Breast epithelium (tissue), 4 donors: ENCODE results near the gene DDHD1. TPM values are rescaled to one million over a fixed set of nuclear protein-coding genes. Genes with fewer than 3 reads are reported as not detected.

ENCODE experiments used
- DNase-seq, 2 donors: peaks; one replicate each; pipeline ENCODE4 v3.0.0-alpha.2; 2019; ENCODE audit warnings: low spot score in 2 of 2
- H3K27ac ChIP-seq, 2 donors: fragments of 200-600 bp; sonication (generic) in 1 of 2; one replicate each; pipeline ENCODE4 v1.5.1; 2016 to 2019; ENCODE audit warnings: mild to moderate bottlenecking in 1 of 2
- H3K27me3 ChIP-seq, 2 donors: fragments of 200-600 bp; sonication (generic) in 1 of 2; one replicate each; pipeline versions ENCODE4 v1.5.1 to v1.6.0; 2017 to 2019; ENCODE audit warnings: control low read depth in 1 of 2, mild to moderate bottlenecking in 1 of 2
- H3K36me3 ChIP-seq: fragments of 200-600 bp; one replicate; pipeline ENCODE4 v1.5.1; 2019
- H3K4me1 ChIP-seq, 2 donors: fragments of 200-600 bp; sonication (generic); one replicate each; pipeline ENCODE4 v1.5.1; 2016 to 2019; ENCODE audit warnings: control low read depth in 1 of 2
- H3K4me3 ChIP-seq, 3 donors: fragments of 200-600 bp; sonication (generic); 1 replicate in 2 of 3; 2 replicates in 1 of 3; pipeline ENCODE4 v1.5.1; 2016 to 2019; ENCODE audit warnings: mild to moderate bottlenecking in 3 of 3, moderate library complexity in 2 of 3
- H3K9me3 ChIP-seq, 2 donors: fragments of 200-600 bp; sonication (generic) in 1 of 2; one replicate each; pipeline ENCODE4 v1.5.1; 2016 to 2019; ENCODE audit warnings: control low read depth in 1 of 2
- POLR2A ChIP-seq: fragments of 450-650 bp; IDR thresholded peaks from one replicate; pipeline ENCODE4 v1.6.1; 2016; ENCODE audit warnings: antibody characterized with exemption, mild to moderate bottlenecking, moderate library complexity
- POLR2AphosphoS5 ChIP-seq, 3 donors: sonication (generic); formaldehyde crosslinking; IDR thresholded peaks; one replicate each; pipeline ENCODE4 v1.6.1; 2017; ENCODE audit warnings: antibody characterized with exemption in 3 of 3
- intact Hi-C: fragments of 100-400 bp; cut with DNase I; formaldehyde crosslinking; loops from one replicate; pipeline ENCODE4 v1.15.1; 2023; ENCODE audit warnings: low total_unique reads
- total RNA-seq, 3 donors: library from RNA; depleted of rRNA; stranded (reverse); fragments of >200 nt; gene quantifications; one replicate each; pipeline ENCODE4 v1.1.0, GENCODE V29; 2016
- TF ChIP-seq, protein P1 (sequence below), 3 donors: fragments of 450-650 bp; IDR thresholded peaks; one replicate each; pipeline ENCODE4 v1.5.1; 2016 to 2017; ENCODE audit warnings: antibody characterized with exemption in 3 of 3, mild to moderate bottlenecking in 3 of 3, moderate library complexity in 3 of 3

Gene DDHD1
- total RNA-seq, 3 donors from 2014 or later = 25.2 to 32.9 (median 26.7) TPM

DNA sequence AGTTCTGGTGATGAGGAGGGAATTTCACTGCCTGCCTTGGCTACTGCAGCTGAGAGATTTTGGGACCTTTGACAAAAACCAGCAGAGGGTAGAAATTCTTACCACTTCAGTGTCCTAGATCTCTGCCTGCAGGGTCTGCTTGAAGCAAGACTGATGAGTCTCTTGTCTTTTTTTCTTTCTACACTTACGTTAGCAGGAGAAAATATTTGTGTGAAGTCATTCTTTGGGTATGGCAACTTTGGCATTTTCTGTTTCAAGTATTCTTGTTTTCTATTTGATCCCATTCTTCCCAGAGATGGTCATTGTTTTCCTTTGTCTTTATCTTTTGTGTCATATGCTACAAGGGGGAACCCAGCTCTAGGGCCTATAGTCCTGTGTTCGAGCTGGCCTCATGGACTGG is 136.6 kb downstream of the DDHD1 start:
- Histone ChIP-seq H3K4me3 (no peak overlapping the region), H3K27ac (no peak overlapping the region), H3K4me1 (no peaks in the 10 kb centered on the region), H3K9me3 (no peaks in the 10 kb centered on the region), H3K36me3 (no peaks in the 10 kb centered on the region), H3K27me3 (no peaks in the 10 kb centered on the region)
- intact Hi-C loops = no loop called here
- TF ChIP-seq POLR2A (no peak), POLR2AphosphoS5 (IDR thresholded peaks at IDR 0.05) (no peak)
- TF ChIP-seq, protein P1, sequence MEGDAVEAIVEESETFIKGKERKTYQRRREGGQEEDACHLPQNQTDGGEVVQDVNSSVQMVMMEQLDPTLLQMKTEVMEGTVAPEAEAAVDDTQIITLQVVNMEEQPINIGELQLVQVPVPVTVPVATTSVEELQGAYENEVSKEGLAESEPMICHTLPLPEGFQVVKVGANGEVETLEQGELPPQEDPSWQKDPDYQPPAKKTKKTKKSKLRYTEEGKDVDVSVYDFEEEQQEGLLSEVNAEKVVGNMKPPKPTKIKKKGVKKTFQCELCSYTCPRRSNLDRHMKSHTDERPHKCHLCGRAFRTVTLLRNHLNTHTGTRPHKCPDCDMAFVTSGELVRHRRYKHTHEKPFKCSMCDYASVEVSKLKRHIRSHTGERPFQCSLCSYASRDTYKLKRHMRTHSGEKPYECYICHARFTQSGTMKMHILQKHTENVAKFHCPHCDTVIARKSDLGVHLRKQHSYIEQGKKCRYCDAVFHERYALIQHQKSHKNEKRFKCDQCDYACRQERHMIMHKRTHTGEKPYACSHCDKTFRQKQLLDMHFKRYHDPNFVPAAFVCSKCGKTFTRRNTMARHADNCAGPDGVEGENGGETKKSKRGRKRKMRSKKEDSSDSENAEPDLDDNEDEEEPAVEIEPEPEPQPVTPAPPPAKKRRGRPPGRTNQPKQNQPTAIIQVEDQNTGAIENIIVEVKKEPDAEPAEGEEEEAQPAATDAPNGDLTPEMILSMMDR (IDR thresholded peaks at IDR 0.05) = no peak
- no peak for DNase-seq

DNA sequence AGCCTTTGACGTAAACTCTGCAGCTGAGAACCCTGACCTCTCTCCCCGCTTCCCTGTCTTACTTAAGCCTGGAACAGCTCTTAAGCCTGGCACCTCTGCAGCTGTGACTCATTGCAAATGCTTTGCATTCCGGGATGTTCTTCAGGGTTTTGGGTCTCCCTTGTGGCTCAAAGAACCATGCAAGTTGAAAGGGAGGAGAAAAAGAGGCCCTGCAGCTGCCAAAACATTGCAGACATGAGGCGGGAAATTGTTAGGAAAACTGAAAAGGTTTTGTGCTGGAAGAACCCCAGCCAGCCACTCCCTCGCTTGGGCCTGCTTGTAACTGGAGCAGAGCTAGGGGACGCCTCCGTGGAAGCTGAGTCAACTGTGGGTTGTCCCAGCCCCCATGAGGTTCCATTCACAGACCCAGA is 142.1 kb downstream of the DDHD1 start:
- intact Hi-C loops = no loop called here
- H3K9me3 ChIP-seq = no peaks in the 10 kb centered on the region
- H3K4me1 ChIP-seq = no peaks in the 10 kb centered on the region
- no peaks in the 10 kb centered on the region for H3K36me3 ChIP-seq
- TF ChIP-seq, protein P1 (IDR thresholded peaks at IDR 0.05) = no peak
- peak in 2 of 3 donors; percentile 51 to 91 for TF ChIP-seq POLR2AphosphoS5 (IDR thresholded peaks at IDR 0.05)
- H3K27ac ChIP-seq = peak overlapping the region; percentile 26 to 74
- H3K4me3 ChIP-seq = no peak overlapping the region
- DNase-seq = peak in 1 of 2 donors; percentile 48
- no peaks in the 10 kb centered on the region for H3K27me3 ChIP-seq

DNA sequence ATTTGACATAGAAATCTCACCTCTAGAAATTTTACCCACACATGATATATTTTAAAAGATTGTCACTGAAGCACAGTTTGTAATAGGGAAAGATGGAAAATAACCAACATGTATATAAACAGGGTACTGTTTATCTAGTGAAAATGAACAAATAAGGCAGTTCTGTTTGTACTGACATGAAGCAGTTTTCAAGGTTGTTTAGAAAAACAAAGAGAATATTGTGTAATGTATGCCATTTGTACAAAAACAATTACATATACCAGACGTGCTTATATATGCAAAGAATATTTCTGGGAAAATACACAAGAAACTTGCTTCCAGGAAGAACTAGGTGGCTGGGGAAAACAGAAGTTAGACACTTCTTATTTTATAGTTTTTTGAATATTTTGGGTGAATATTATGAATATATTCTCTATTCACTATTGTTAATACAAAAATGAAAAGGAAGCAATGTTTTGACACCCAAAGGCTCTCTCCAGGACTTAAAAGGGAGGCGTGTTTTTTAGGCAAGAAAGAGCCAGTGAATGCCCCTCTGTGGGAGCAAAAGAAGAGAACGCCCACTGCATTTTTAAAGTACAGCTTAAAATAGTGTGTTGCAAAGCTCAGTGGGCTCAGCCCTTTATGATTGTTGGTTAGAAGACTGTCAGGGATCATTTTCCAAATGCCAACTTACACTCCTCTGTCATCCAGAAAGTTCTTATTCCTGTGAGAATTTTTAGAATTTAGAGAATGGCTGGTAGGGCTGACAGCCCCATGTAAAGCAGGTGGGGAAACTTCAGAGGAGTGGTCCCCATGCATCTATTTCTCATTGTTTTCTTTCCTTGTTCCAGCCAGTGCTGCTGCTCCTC is 142.7 kb downstream of the DDHD1 start:
- Histone ChIP-seq H3K27me3 (no peaks in the 10 kb centered on the region), H3K4me3 (no peak overlapping the region), H3K27ac (peak overlapping the region in 1 of 2 donors; percentile 66), H3K36me3 (no peaks in the 10 kb centered on the region), H3K9me3 (no peaks in the 10 kb centered on the region), H3K4me1 (no peaks in the 10 kb centered on the region)
- intact Hi-C loops = no loop called here
- DNase-seq = no peak
- no peak for TF ChIP-seq POLR2AphosphoS5 (IDR thresholded peaks at IDR 0.05)
- TF ChIP-seq, protein P1 (IDR thresholded peaks at IDR 0.05) = no peak
- no peak for TF ChIP-seq POLR2A

DNA sequence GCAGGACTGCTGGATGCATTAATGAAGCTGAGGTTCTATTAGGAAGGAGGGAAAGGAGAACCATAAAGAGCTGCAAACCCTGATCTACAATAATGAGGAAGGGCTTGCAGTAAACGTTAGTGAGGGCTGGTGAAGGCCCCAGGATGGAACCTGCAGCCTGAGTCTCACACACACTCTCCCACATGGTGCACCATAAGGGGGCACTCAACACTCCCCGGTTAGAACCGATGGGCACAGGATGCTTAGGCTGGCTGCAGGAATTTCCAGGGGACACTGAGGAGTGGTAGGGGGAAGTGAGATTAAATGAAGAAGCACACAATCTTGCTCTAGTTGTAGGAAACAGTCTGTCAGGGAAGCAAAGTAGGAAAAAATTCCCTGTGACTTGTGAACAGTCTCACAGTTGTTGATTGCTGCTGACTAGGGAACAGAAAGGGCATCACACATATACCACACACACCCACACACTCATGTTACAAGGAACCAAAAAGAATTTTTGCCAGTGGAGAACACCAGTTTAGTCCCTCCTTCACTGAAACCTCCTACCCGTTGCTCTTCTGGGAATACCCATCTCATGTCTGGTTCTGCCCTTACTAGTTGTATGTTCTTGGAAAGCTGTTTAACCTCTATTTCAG is 146.1 kb downstream of the DDHD1 start:
- no peak overlapping the region for H3K27ac ChIP-seq
- no peaks in the 10 kb centered on the region for H3K27me3 ChIP-seq
- no peak overlapping the region for H3K4me3 ChIP-seq
- H3K9me3 ChIP-seq = no peaks in the 10 kb centered on the region
- no peaks in the 10 kb centered on the region for H3K4me1 ChIP-seq
- no peak for DNase-seq
- TF ChIP-seq POLR2A (no peak), POLR2AphosphoS5 (IDR thresholded peaks at IDR 0.05) (no peak)
- TF ChIP-seq, protein P1 (IDR thresholded peaks at IDR 0.05) = no peak
- intact Hi-C loops = no loop called here
- H3K36me3 ChIP-seq = no peaks in the 10 kb centered on the region

DNA sequence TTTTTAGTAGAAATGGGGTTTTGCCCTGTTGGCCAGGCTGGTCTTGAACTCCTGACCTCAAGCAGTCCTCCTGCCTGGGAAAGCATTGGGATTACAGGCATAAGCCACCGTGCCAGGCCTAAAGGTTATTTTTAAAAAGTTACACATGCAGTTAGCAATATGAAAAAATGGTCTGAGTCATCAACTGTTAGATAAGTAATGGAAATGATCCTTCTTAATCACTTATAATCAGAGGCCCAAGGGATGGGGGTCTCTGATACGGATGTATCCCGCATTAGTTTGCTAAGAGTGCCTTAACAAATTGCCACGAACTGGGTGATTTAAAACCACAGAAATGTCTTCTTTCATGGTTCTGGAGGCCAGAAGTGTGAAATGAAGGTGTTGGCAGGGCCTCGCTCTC is 148.1 kb downstream of the DDHD1 start:
- no peak for DNase-seq
- no peaks in the 10 kb centered on the region for H3K27me3 ChIP-seq
- H3K4me1 ChIP-seq = no peaks in the 10 kb centered on the region
- no peaks in the 10 kb centered on the region for H3K9me3 ChIP-seq
- TF ChIP-seq, protein P1 (IDR thresholded peaks at IDR 0.05) = no peak
- TF ChIP-seq POLR2A = no peak
- TF ChIP-seq POLR2AphosphoS5 (IDR thresholded peaks at IDR 0.05) = no peak
- no peaks in the 10 kb centered on the region for H3K36me3 ChIP-seq
- intact Hi-C loops = no loop called here
- H3K4me3 ChIP-seq = no peak overlapping the region
- H3K27ac ChIP-seq = no peak overlapping the region
